ENCODE measurements around the gene BMP8A.

- no peak for TF ChIP-seq PRDM10 (tag by site-specific recombination; IDR thresholded peaks at IDR 0.05)
- TF ChIP-seq, protein P1, sequence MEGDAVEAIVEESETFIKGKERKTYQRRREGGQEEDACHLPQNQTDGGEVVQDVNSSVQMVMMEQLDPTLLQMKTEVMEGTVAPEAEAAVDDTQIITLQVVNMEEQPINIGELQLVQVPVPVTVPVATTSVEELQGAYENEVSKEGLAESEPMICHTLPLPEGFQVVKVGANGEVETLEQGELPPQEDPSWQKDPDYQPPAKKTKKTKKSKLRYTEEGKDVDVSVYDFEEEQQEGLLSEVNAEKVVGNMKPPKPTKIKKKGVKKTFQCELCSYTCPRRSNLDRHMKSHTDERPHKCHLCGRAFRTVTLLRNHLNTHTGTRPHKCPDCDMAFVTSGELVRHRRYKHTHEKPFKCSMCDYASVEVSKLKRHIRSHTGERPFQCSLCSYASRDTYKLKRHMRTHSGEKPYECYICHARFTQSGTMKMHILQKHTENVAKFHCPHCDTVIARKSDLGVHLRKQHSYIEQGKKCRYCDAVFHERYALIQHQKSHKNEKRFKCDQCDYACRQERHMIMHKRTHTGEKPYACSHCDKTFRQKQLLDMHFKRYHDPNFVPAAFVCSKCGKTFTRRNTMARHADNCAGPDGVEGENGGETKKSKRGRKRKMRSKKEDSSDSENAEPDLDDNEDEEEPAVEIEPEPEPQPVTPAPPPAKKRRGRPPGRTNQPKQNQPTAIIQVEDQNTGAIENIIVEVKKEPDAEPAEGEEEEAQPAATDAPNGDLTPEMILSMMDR (tag by site-specific recombination; IDR thresholded peaks at IDR 0.05) = no peak
- no peak for TF ChIP-seq ZNF776 (tag by site-specific recombination; IDR thresholded peaks at IDR 0.05; ENCODE audit: borderline replicate concordance)
- no peak for TF ChIP-seq KLF10 (tag by site-specific recombination; IDR thresholded peaks at IDR 0.05)
- TF ChIP-seq YY1 (tag by site-specific recombination; IDR thresholded peaks at IDR 0.05) = no peak
- TF ChIP-seq ZNF670 (tag by site-specific recombination; IDR thresholded peaks at IDR 0.05; ENCODE audit: low read depth) = no peak
- TF ChIP-seq ZBTB48 (tag by site-specific recombination; IDR thresholded peaks at IDR 0.05) = no peak
- TF ChIP-seq ZNF768 (tag by site-specific recombination; IDR thresholded peaks at IDR 0.05) = no peak
- no peak for TF ChIP-seq ZNF302 (tag by site-specific recombination; IDR thresholded peaks at IDR 0.05; ENCODE audit: low read depth)
- TF ChIP-seq REST (tag by site-specific recombination; IDR thresholded peaks at IDR 0.05) = no peak
Measured at GRCh38 chr1:39545531-39545930, 54.1 kb downstream of the BMP8A start.

Measured in HEK293 (cell line).